Measurements from ENCODE around the gene SOCS7.

The SOCS7 gene

GRCh38 chr17:38439436-38439835 is 87.8 kb downstream of the SOCS7 start:
- Histone ChIP-seq H3K9me3 (ENCODE audit: control insufficient read depth, insufficient read depth, low read length) (no peaks in the 10 kb centered on the region), H3K4me1 (ENCODE audit: control insufficient read depth, low read length) (peaks cover 4% of the 10 kb centered on the region), H3F3A (ENCODE audit: control insufficient read depth, insufficient read depth) (no peaks in the 10 kb centered on the region), H3K79me2 (ENCODE audit: control insufficient read depth, low read length) (no peaks in the 10 kb centered on the region), H3K4me2 (ENCODE audit: low read length) (no peak overlapping the region), H4K20me1 (ENCODE audit: control insufficient read depth, insufficient read depth, low read depth, low read length) (no peaks in the 10 kb centered on the region), H3K9me2 (replicated peaks; ENCODE audit: control insufficient read depth, low read length) (no peaks in the 10 kb centered on the region), H3K36me3 (ENCODE audit: control insufficient read depth, low read length) (no peaks in the 10 kb centered on the region), H3K27me3 (ENCODE audit: control insufficient read depth, low read length) (peaks cover 14% of the 10 kb centered on the region), H3K27ac (ENCODE audit: low read depth, low read length) (no peak overlapping the region), H3K4me3 (ENCODE audit: low read length) (no peak overlapping the region)
- TF ChIP-seq CTCF (IDR thresholded peaks at IDR 0.05; ENCODE audit: low read depth, low read length, poor library complexity, severe bottlenecking), result no peak

GRCh38 chr17:38440614-38441397 is 89.2 kb downstream of the SOCS7 start:
- no peaks in the 10 kb centered on the region for H3F3A ChIP-seq (ENCODE audit: control insufficient read depth, insufficient read depth)
- H3K4me3 ChIP-seq (ENCODE audit: low read length), result no peak overlapping the region
- H3K36me3 ChIP-seq (ENCODE audit: control insufficient read depth, low read length), result no peaks in the 10 kb centered on the region
- H3K4me2 ChIP-seq (ENCODE audit: low read length), result no peak overlapping the region
- no peak overlapping the region for H3K27ac ChIP-seq (ENCODE audit: low read depth, low read length)
- TF ChIP-seq EZH2phosphoT487 (IDR thresholded peaks at IDR 0.05; ENCODE audit: borderline replicate concordance, low read length) (no peak), CTCF (IDR thresholded peaks at IDR 0.05; ENCODE audit: low read depth, low read length, poor library complexity, severe bottlenecking) (no peak)
- H4K20me1 ChIP-seq (ENCODE audit: control insufficient read depth, insufficient read depth, low read depth, low read length), result no peaks in the 10 kb centered on the region
- H3K9me3 ChIP-seq (ENCODE audit: control insufficient read depth, insufficient read depth, low read length), result no peaks in the 10 kb centered on the region
- peaks cover 14% of the 10 kb centered on the region for H3K27me3 ChIP-seq (ENCODE audit: control insufficient read depth, low read length)
- H3K4me1 ChIP-seq (ENCODE audit: control insufficient read depth, low read length), result peaks cover 4% of the 10 kb centered on the region
- no peaks in the 10 kb centered on the region for H3K9me2 ChIP-seq (replicated peaks; ENCODE audit: control insufficient read depth, low read length)
- no peaks in the 10 kb centered on the region for H3K79me2 ChIP-seq (ENCODE audit: control insufficient read depth, low read length)

GRCh38 chr17:38441429-38442061 is 89.9 kb downstream of the SOCS7 start:
- no peak overlapping the region for H3K4me3 ChIP-seq (ENCODE audit: low read length)
- no peaks in the 10 kb centered on the region for H3K36me3 ChIP-seq (ENCODE audit: control insufficient read depth, low read length)
- no peaks in the 10 kb centered on the region for H3K9me2 ChIP-seq (replicated peaks; ENCODE audit: control insufficient read depth, low read length)
- H3F3A ChIP-seq (ENCODE audit: control insufficient read depth, insufficient read depth), result no peaks in the 10 kb centered on the region
- H3K4me2 ChIP-seq (ENCODE audit: low read length), result no peak overlapping the region
- TF ChIP-seq CTCF (IDR thresholded peaks at IDR 0.05; ENCODE audit: low read depth, low read length, poor library complexity, severe bottlenecking) (no peak), EZH2phosphoT487 (IDR thresholded peaks at IDR 0.05; ENCODE audit: borderline replicate concordance, low read length) (no peak)
- H3K79me2 ChIP-seq (ENCODE audit: control insufficient read depth, low read length), result no peaks in the 10 kb centered on the region
- H3K9me3 ChIP-seq (ENCODE audit: control insufficient read depth, insufficient read depth, low read length), result no peaks in the 10 kb centered on the region
- no peak overlapping the region for H3K27ac ChIP-seq (ENCODE audit: low read depth, low read length)
- H4K20me1 ChIP-seq (ENCODE audit: control insufficient read depth, insufficient read depth, low read depth, low read length), result no peaks in the 10 kb centered on the region
- H3K27me3 ChIP-seq (ENCODE audit: control insufficient read depth, low read length), result peaks cover 14% of the 10 kb centered on the region
- H3K4me1 ChIP-seq (ENCODE audit: control insufficient read depth, low read length), result peaks cover 4% of the 10 kb centered on the region
